GM12801 (cell line): ENCODE measurements around the gene MARK1.

Experiments used
- TF ChIP-seq, protein P1 (sequence below): IDR thresholded peaks from one replicate; pipeline ENCODE4 v1.5.1; 2011; ENCODE audit warnings: control low read depth; ENCODE audit not compliant: insufficient read length; ENCODE audit errors: extremely low read depth

The MARK1 gene

DNA sequence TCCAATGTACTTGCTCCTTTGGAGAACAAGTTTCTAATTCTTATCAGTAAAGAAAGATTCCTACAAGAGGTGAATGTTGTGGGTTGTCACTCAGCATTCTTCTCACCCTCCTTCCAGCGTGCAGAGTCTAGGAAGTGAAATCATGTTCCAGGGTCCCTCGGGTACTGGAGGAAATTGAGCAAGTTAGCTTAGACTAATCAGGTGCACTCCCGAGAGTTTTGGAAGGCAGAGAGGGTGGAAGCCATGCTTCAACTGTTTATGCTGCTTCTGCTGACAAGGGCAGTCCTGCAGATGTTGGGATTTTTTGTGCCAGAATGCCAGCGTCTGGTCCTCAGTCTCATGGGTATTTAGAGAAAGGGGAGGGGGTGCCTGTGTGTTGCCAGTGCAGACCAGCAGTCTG lies 157.0 kb downstream of the MARK1 start:
- TF ChIP-seq, protein P1, sequence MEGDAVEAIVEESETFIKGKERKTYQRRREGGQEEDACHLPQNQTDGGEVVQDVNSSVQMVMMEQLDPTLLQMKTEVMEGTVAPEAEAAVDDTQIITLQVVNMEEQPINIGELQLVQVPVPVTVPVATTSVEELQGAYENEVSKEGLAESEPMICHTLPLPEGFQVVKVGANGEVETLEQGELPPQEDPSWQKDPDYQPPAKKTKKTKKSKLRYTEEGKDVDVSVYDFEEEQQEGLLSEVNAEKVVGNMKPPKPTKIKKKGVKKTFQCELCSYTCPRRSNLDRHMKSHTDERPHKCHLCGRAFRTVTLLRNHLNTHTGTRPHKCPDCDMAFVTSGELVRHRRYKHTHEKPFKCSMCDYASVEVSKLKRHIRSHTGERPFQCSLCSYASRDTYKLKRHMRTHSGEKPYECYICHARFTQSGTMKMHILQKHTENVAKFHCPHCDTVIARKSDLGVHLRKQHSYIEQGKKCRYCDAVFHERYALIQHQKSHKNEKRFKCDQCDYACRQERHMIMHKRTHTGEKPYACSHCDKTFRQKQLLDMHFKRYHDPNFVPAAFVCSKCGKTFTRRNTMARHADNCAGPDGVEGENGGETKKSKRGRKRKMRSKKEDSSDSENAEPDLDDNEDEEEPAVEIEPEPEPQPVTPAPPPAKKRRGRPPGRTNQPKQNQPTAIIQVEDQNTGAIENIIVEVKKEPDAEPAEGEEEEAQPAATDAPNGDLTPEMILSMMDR: no peak

DNA sequence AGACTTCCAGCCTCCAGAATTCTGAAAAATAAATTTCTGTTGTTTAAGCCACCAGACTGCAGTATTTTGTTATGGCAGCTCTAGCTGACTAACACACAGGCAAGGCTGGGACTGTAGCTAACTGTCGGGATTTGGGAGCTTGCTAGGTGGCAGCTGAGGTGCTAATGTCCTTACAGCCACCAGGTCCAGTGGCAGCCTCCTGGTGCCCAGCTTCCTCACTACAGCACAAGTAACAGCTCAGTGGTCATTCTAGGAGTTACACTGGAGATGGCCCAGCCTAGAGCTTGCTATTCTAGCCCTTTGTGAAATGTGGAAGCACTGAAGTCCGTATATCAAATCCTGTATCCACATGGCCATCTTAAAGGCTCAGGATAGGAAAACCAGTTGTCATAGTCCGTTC lies 157.9 kb downstream of the MARK1 start:
- TF ChIP-seq, protein P1: no peak

- TF ChIP-seq, protein P1: no peak
Measured at GRCh38 chr1:220687809-220688208, 159.9 kb downstream of the MARK1 start.

GRCh38 chr1:220689666-220690065 lies 161.7 kb downstream of the MARK1 start:
- TF ChIP-seq, protein P1: no peak

- TF ChIP-seq, protein P1: no peak
Measured at GRCh38 chr1:220690140-220691052, 162.5 kb downstream of the MARK1 start, which contains the start of gene C1orf115. Gene C1orf115 (plus strand): TSS chr1:220690363. CDS start chr1:220690403, 40 bp downstream.

GRCh38 chr1:220691053-220691684 lies 163.2 kb downstream of the MARK1 start:
- TF ChIP-seq, protein P1: no peak

DNA sequence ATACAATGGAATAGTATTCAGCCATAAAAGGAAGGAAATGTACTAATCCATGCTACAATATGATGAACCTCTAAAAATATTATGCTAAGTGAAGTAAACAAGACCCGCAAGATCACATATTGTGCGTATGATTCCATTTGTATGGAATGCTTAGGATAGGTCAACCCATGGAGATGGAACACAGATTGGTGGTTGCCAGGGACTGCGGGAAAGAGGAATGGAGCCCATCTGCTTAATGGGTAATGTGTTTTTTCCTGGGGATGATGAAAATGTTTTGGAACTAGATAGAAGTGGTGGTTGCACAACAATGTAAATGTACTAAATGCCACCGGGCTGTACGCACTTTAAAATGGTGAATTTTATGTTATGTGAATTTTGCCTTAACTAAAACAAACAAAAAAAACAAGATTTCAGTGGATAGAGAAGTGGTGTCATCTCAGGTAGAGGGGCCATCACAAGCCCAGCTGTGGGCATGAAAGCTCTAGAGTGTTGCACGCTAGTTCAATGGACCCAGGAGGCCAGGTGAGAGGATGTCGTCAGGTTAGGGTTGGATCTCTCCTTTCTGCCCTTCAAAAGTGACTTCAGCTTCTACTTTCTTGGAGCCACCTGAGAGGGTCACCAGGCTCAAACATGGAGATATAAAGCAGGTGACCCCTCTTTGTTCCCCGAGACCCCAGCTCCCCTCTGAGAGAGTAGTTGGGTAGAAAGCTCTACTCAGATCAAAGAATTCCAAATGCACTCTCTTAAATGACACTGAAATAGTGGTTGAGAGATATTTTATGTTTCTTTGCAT lies 164.7 kb downstream of the MARK1 start:
- TF ChIP-seq, protein P1: no peak
